GM12874 (cell line): Measurements from ENCODE around the gene ABCA2.

Experiments used
- CTCF ChIP-seq: IDR thresholded peaks from 2 replicates; pipeline ENCODE4 v1.5.1; 2011; ENCODE audit warnings: low read depth, mild to moderate bottlenecking, control low read depth, low read length, moderate library complexity; ENCODE audit not compliant: insufficient read depth

ABCA2 gene

GRCh38 chr9:137041124-137041523 is 13.1 kb upstream of the ABCA2 start:
- TF ChIP-seq CTCF: no peak

GRCh38 chr9:137040568-137040967 is 12.5 kb upstream of the ABCA2 start:
- no peak for TF ChIP-seq CTCF

GRCh38 chr9:137039611-137040366 is 11.8 kb upstream of the ABCA2 start:
- TF ChIP-seq CTCF: no peak

GRCh38 chr9:137038916-137039315 is 10.9 kb upstream of the ABCA2 start:
- TF ChIP-seq CTCF: no peak

- TF ChIP-seq CTCF: no peak
Observed at GRCh38 chr9:137037483-137037882, 9.4 kb upstream of the ABCA2 start.

- TF ChIP-seq CTCF: no peak
Observed at GRCh38 chr9:137037035-137037434, 9.0 kb upstream of the ABCA2 start.

- TF ChIP-seq CTCF: no peak
Observed at GRCh38 chr9:137035937-137036336, 7.9 kb upstream of the ABCA2 start.
